ENCODE results near the gene PLEKHF1. TPM values are rescaled to one million over a fixed set of nuclear protein-coding genes. Genes with fewer than 3 reads are reported as not detected.
"Not testable (repeated sequence)": the region's sequence is repeated elsewhere in the genome, so short reads cannot be mapped to it uniquely, and the experiment has no call there.

PLEKHF1 gene, protein sequence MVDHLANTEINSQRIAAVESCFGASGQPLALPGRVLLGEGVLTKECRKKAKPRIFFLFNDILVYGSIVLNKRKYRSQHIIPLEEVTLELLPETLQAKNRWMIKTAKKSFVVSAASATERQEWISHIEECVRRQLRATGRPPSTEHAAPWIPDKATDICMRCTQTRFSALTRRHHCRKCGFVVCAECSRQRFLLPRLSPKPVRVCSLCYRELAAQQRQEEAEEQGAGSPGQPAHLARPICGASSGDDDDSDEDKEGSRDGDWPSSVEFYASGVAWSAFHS
- 7.9 TPM for polyA plus RNA-seq (2013, experiment 1 of 2; ENCODE audit: insufficient read length)
- polyA plus RNA-seq (2013, experiment 2 of 2; ENCODE audit: insufficient read length): 7.3 TPM

DNA sequence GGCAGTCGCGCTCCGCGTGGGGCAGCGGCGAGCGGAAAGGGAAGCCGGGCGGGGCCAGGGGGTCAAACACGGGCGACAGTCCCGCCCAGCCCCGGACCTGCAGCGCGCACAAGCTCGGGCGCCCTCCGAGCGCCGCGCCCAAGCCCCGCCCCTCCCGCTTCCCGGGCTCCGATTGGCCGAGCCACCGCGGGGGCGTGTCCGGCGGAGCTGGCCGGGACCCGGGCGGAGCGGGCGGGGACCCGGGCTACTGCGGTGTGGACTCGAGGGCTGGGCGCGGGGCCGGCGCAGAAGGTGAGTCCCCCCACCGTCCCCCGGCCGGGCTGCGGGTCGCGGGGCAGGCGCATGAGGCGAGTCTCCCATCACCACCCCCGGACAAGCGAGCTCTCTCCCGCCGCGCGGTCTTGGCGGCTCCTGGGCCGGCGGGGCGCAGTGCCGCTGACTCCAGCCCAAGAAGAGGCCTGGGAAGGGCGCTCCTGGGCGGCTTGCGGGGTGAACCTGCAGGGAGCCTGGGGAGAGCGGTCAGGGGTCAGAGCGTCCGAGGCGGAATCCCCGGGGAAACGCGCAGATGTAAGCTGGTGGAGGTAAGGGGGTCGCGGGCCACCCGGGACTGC is at the start of gene PLEKHF1:
TSS of gene PLEKHF1 (plus strand) at position 247 of the 611 bp plus-strand sequence. CDS start 8,379 bp downstream, outside the sequence.
- peak; percentile 77 for DNase-seq

DNA sequence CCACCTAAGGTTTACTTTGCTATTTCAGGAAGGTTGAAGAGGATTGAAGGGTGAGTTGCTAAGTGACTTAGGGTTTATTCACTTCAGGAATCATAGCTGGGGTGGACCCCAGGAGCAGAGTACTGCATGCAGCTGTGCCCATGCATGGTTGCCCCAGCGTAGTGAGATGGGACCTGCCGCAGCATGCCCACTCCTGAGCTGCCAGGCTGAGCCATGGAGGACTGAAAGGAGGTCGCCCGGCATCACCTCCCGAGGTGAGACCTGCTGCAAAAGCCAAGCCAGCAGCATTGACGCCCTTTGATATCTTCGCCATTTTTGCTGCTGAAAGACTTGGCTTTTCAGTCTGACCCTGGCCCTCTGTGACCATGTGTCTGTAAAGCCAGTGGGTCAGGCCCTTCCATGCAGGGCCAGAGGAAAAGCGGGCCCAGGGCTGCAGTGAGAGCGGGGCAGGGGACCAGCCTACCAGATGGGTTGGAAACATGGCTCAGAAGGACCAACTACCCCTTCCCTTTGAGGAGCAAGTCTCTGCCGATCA is 49.3 kb upstream of the PLEKHF1 start:
- no peak for DNase-seq

DNA sequence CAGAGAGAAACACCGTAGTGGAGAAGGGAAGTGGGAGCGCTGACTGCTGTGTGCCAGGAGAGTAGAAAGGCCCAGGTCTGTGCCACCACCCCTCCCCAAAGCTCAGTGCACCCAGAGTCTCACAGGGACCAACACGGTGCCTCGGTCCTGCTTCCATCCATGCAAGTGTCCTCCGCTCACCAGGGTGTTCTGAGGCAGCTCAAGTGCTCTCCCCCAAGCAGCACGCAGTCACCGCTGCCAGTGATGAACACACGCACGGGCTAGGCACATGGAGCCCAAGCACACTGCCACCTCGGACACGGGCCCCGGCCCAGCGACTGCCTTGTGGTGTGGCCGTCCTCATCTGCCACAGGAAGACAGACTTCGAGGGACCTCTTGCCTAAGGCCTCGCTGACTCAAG is 48.7 kb upstream of the PLEKHF1 start:
- DNase-seq: no peak

DNA sequence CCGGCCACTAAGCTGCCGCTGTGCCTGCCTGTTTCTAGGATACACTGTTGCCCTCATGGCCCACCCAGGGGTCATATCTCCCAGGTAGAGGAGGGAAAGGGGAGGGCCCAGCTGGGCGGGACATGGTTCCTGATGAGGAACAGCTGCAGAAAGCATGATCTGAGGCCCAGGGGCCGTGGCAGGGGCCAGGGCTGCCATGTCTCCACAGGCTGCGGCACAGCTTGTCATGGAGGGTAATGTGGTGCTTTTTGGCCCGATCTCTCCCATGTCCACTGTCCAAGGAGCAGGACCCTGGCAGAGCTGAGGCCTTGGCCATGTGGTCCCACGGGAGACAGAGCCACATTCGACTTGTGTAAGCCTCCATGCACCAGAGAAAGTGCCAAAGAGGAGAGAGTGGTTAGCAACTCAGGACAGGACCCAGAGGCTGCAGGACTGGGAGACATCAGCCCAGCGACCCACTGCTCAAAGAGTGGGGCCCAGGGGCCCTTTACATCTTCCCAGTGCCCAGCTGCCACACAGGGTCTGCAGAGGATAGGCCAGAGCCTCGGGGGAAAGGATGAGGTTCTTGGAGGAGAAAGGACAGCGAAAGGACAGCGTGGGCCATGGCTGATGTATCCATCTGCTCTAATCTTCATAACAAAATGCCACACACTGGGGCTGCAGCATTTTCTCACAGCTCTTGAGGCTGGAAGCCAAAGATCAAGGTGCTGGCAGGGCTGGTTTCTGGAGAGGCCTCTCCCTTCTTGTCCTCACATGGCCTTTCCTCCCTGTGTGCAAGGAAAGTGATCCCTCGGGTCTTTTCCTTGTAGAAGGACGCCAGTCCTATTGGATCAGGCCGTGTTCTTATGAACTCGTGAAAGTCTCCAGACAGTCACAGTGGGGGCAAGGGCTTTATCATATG is 47.6 kb upstream of the PLEKHF1 start:
- no peak for DNase-seq

DNA sequence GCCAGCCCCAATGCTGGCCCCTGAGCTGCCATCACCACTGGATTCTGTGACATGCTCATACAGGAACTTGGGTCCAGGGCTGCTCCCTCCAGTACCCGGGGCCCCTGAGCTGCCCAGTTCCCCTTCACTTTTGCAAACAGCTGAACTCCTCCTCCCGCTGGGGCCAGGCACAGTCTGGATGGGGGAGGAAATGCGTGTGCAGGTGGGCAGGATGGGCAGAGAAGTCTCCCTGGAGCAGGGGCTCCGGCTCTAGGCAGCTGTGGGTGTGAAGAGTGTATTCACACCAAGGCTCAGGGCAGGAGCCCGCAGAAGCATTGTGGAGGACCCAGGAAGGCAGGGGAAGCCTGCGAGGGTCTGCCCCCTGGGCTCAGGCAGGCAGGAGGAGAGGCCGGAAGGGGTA is 46.8 kb upstream of the PLEKHF1 start:
- no peak for DNase-seq

DNA sequence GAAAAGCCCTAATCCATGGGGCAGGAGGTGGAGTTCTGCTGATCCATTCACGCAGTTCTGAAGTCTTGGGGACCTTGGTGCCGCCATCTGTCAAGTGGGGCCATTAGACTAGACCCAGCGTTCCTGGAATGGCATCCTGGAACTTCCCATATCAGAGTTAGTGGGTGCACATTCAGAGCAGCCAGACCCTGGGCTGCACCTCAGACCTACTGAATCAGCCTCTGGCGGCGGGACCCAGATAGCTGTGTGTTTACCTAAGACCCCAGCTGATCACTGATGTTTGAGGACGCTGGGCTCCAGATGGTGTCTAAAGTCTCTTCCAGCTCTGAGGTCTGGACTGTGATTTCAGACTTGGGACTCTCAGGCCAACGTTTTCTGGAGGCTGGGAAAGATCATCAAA is 46.4 kb upstream of the PLEKHF1 start:
- no peak for DNase-seq

DNA sequence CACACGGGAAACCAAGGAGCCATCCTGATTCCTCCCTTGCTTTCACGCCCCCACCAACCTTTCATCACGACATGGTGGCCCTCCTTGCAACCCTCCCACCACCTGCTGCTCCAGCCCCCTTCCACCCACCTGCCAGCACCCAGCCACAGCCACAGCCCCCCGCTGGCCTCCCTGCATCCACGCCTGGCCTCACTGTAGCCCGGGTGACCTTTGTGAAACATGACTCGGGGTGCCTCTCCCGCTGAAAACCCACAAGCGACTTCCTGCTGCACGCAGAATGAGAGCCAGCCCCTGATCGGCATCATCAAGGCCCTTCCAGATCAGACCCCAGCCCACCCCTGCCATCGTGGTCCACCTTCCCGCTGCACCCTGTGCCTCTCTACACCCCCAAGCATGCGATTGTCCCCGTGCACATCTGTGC is 44.3 kb upstream of the PLEKHF1 start:
- DNase-seq: no peak

DNA sequence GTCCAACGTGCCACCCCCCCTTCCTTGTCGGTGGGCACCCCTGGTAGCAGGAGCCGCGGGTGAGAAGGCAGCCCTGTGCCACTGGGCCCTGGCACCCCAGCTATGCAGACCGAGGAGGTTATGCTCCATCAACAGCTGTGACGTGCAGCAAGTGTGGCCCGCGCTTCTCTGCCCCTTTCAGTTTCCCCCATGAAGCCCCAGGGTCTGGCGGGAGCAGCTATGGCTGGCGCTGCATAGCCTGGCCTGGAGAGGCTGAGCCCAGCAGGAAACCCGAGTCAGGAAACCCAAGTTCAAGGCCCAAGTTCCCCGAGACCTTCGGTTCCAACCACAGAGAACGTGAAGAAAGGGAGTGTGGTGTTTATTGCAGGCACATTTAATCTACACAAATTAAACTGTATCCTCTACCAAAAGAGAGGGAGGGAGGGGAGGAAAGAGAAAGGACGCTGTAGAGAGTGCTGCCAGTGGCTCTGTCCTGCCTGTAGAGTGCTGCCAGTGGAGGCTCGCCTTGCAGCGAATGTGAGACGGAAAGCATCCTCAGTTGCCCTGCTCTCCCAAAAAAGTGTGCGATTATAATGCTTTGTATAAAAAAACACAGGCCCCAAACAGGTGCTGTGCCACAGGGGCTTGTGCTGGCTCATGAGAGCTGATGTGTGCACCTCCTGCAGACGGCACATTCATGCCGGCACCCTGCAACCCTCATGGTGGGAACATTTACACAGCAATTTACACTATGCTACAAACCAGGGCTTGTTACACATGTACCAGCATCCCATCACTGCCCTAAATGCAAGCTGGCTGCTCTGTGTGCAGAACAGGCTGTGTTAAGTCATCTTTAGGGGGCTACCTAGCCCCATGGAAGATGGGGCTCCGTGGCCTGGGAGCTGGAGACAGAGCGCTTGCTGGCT is 42.8 kb upstream of the PLEKHF1 start:
- peak; percentile 7 for DNase-seq

DNA sequence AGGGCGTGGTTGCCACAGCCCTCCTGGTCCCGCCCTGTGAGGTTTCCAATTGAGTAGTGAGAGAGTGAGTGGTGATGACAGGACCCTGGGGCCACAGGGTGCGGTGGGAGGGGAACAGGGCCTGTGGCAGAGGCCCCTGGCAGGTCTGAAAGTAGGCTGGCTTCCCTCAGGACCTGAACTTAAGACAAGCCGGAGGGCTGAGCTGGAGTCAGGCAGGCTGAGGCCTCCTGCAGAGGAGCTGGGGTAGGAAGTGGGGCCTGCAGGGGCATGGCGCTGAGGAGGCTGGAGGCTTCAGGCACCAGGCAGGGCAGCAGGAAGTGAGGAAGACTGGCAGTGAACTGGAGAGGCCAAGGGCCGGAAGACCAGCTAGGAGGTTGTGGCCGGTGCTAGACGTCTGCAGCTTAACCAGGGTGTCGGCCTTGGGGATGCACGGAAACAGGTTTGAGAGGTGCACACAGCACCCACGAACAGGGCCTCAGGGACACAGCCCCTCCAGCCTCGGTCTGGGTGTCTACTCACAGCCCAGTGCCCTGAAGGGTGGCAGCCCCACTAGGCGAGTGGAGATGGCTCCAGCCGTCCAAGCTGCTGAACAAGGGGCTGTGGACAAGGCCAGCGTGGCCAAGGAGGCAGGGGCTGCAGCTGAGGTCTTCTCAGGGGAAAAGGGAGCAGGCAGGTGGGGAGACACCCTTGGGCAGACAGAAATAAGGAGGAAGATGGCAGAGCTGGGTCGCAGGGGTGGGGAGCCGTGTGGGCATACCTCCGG is 41.4 kb upstream of the PLEKHF1 start:
- DNase-seq: no peak

DNA sequence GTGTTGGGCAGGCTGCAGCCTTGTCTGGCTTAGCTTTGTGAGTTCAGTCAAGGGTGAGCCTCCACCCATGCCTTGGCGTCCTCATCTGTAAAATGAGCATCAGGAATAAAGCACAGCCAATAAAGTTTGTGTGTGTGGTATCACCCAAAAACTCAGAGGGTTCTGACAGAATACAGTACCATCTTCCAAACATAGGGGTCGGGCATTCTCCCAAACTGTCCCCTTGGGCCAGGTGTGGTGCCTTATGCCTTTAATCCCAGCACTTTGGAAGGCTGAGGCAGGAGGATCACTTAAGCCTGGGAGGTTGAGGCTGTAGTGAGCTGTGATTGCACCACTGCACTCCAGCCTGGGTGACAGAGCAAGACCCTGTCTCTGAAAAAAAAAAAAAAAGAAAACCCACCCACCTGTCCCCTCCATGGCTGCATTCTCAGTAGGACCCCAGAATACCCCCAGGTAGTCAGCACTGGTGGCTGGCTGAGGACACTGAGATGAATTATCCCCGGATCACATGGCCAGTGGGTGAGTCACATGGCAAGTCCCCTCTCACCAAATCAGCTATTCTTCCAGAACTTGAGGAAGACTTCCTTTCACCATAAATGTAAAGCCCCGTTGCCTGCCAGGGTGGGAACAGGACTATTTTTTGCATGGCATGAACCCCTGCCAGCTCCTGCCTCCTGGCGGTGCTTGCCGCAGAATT is 40.6 kb upstream of the PLEKHF1 start:
- DNase-seq: no peak

DNA sequence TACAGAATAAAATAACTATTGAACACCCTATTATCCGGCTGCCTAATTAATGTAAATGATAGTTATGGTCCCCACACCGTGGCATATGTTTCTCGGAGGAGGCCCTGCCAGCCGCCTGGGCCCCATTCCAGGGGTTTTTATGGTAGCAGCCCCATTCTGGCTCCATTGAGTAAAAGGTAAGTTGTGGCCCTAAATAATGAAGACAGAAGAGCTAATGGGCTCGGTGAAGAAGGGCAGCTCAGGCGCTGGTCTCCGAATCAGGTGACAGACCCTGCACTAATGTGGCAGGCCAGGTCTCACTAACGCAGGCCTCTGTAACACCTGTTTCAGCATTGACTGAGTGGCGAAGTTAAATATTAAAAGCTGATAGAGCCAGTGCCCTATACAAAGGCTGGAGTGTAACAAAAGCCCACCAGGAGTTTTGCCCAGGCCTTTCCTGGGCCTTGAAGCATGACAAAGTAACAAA is 40.0 kb upstream of the PLEKHF1 start:
- no peak for DNase-seq

DNA sequence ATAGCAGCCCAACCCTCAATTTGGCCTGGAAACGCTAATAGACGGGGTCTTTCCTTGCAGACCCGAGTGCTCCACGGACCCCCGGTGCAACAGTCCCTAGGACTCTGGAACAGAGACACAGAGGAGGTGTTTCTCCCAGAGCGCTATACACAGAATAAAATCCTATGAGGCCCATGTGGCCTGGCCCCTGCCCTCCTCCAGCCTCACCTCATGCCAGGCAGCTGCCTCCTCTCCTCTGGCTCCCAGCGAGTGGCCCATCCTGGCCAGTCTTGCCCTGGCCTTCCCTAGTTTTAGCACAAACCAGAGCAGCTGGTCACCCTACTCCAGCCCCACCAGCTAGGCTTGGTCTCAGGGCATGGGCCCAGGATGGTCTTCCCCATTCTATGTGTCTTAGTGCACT is 38.9 kb upstream of the PLEKHF1 start:
- no peak for DNase-seq

DNA sequence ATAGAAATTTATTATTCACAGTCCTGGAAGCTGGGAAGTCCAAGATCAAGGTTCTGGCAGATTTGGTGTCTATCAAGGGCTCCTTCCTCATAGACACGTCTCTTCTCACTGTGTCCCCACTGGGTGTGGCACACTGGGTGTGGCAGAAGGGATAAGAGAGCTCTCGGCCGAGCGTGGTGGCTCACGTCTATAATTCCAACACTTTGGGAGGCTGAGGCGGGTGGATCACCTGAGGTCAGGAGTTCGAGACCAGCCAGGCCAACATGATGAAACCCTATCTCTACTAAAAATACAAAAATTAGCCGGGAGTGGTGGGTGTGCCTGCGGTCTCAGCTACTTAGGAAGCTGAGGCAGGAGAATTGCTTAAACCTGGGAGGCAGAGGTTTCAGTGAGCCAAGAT is 38.4 kb upstream of the PLEKHF1 start:
- DNase-seq: not testable (repeated sequence)

DNA sequence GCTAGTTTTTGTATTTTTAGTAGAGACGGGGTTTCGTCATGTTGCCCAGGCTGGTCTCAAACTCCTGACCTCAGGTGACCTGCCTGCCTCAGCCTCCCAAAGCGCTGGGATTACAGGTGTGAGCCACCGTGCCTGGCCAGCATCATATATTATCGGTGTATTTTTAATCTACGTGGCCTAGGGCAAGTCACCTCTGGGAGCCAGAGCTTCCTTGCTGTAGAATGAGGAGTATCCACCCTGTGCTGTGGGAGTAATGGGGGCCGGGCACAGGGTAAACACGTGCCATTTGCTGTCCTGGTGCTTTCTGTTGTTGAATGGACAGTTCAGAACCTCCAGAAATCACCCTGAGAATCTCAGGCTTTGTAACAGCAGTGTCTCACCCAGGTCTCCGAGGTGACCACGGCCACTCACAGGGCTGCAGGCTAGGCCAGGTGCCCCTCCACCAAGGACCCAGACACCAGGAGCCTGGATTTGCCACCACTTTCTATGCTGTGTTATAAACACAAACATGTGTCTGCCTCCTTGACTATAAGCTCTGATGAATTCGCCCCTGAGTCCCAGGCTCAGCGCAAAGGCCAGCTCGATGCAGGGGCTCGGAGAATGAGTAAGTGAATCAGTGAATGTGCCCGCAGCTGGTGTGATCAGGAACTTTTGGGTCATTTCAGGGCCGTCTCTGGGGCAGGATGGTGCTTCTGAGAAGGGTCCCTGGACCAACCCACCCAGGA is 36.4 kb upstream of the PLEKHF1 start:
- DNase-seq: no peak

DNA sequence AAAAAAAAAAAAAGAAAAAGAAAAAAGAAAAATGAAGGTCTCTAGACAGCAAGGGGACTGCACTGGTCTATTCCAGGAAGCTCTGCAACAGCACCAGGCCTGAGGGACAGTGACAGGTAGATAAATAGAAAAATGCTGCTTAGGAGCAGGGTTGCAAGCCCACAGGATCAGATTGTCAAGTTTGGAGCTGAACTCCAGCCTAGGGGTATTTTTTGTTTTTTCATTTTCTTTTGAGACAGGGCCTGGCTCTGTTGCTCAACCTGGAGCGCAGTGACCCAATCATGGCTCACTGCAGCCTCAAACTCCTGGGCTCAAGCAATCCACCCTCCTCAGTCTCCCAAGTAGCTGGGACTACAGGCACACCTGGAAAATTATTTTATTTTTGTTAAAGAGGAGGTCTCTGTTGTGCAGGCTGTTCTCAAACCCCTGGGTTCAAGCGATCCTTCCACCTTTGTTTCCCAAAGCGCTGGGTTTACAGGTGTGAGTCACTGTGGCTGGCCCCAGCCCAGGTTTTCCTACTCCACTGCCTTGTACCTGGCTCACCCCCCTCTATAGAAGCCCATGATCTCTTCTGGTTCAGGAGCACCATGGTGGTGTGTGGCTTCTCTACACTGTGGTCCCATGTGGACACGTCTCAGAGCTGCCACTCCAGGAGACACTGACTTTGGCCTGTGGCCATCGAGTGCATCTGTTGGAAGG is 35.3 kb upstream of the PLEKHF1 start:
- DNase-seq: no peak

DNA sequence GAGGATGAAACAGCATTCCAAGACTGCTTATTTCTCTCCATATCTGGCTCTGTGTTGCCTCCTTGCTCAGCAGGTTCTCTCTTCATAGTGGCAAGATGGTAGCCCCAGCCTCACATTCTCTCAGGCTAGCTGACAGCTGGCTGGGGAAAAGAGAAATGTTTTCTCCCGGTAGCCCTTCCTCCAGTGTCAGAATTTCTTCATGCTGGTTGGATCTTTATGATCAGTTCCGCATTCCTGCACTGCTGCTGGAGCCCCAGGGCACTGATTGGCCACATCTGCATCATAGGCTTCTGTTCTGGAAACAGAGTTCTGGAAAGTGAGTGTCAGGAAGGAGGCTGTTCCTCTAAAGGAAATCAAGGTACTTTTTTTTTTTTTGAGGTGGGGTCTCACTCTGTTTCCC is 34.6 kb upstream of the PLEKHF1 start:
- DNase-seq: peak; percentile 31

DNA sequence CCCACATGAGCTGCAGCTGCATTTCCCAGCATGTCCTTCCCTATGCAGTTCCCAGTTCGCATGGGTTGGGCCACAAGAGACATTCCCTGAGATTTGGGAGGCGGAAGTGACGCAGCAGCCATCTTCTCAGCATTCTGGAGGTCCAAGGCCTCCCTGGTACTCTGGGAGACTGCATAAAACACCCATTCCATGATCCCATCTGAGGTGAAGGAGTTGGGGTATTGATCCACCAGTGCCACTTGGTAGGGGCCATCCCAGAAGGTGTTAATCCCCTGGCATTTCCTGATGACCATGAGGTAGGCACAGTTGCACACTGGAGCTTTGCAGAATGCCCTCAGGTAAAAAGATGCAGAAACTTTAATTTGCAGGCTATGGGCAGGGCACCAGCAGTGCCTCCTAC is 33.8 kb upstream of the PLEKHF1 start:
- DNase-seq: no peak

DNA sequence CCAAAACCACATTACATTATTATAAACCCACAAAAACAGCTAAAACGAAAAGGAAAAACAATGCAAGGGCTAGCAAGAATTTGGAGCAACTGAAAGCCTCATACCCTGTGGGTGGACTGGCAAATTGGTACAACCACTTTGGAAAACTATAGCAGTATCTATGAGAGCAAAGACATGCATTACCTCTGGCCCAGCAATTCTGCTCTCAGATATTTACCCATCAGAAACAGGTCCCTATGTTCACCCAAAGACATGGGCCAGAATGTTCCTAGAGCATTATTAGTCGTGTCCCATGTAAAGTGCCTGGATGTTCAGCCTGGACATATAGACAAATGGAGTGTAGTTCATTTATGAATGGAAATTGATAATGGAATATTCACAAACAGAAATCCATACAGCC is 31.3 kb upstream of the PLEKHF1 start:
- DNase-seq: no peak

All from fibroblast of skin of scalp (primary cell).